ENCODE measurements around the gene IL17REL.

Gene IL17REL

DNA sequence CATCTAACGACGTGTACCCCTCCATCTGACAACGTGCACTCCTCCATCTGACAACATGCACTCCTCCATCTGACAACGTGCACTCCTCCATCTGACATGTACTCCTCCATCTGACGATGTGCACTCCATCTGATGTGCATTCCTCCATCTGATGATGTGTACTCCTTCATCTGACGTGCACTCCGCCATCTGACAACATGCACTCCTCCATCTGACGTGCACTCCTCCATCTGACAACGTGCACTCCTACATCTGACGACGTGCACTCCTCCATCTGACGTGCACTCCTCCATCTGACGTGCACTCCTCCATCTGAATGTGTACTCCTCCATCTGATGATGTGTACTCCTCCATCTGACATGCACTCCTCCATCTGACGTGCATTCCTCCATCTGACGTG, 8.0 kb upstream of the IL17REL start:
- DNase-seq, result no peak

DNA sequence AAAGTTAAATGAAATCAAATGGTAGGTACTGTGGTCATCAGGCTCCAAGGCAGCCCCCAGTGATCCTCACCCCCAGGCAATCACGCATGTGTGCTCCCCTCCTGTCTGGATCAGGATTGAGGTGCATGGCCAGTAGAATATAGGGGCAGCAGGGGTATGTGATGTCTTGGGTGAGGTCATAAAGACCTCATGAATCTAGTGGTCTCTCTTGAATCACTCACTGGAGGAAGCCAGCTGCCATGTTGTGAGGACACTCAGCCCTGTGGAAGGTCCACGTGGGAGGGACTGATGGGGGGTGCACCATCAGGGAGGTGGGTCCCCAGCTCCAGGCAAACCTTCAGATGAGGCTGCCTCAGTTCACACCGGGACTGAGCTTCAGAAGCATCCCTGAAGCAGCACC, 6.8 kb upstream of the IL17REL start:
- DNase-seq, result no peak

DNA sequence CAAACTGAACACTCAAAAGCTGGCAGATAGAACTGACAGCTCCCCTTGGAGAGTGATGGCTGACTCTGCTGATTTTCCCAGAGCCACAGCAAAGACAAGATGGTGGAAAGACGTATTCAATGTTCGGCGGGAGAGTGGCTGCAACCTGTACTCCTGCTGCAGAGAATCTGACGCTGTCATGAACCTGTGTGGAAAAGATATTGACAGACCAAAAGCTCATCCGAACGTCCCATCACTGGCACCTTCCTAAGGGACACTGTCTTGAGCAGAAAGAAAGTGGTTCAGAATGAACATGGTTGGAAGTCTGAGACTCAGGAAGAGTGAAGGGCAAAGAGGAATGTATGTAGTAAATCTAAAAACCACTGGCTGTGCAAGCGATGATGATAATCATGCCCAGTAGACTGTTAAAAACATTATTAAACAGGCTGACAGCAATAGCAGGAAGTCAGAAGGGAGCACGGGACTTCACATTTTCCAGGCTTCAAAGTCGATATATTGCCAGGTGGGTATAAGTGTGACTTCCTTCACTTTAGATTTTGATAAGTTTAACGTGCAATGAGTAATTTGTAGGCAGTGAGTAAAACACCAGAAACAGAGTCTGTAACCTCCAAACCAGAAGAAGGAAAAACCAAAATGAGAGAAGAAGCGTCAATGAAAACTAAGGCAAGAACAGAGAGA, 6.2 kb upstream of the IL17REL start:
- no peak for DNase-seq

DNA sequence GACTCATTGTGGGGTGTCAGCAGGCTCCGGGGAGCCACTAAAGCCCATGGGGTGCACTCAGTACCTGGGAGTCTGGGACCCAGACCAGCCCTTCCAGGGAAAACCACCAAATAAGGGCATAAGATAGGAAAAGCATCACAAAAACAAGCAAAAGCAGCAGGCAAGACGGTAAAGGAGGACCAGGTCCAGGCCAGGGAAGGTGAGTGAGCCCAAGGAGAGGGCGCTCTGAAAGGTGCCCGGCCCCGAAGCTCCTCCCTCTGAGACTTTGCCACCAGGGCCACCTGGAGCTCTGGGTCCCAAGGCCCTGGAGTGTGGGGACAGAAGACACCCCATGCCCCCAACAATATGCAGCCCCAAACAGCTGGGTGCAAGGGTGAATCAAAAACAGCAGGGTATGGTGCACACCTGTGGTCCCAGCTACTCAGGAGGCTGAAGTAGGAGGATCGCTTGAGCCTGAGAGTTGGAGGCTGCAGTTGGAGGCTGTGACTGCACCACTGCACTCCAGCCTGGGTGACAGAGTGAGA, 5.2 kb upstream of the IL17REL start:
- no peak for DNase-seq

DNA sequence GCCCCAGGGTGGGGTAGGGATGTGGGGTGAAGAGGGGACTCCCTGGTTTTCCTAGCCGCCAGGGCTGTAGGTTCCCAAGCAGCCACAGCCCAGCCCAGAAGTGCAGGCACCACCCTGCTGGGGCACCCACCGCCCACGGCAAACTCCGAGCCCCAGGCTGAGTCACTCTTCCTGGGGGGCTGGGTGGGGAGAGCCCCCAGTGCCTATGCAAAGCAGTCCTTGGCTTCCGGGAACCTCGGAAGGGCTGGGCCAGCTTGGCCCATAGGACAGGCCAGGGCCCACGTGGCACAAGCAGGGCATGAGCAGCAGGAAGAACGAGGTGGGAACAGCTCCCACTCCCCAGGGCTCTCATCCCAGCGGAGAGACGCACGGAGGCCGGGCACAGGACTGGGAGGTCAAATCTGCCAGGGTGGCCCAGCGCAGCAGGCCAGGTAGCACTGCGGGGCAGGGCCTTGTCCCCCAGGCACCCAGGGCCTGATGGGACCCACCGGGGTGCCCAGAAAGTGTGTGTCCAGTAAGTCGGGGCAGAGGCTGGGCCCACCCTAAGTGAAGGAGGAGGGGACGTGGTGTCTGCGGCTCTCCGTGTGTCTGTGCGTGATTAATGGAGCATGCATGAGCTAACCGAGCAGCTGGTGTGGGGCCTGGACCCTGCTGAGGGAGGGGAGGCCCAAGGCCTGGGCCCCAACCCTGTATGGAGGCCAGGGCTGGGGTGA, 4.6 kb upstream of the IL17REL start:
- DNase-seq, result no peak

DNA sequence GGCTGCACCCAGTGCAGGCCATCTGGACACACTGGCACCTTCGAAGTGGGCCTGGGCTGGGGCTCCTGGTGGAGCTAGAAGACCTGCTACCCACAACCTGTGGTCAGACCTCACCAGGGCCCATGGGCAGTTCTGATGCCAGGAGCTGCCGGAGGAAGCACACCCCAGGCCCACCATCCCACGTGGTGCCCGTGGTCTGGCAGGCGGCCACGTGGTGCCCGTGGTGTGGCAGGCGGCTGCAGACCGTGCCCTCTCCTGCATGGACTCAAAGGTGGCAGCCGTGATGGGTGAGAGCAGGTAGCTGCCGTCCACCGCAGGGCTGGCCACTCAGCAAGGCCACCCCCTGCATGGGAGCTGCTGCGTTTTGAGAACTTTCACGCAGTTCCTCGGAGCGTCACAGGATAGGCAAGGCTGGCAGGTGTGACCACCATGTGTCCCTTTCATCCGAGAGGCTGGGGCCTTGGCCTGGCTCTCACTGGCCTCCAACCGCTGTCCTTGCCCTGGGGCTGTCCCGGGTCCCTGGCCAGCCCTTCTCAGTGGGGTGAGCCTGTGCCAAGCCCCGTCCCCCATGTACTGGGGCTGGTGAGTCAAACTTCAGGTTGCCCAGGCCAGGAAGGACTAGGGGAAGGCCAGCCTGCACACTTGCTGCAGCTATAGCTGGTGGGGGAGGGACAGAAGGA, 3.9 kb upstream of the IL17REL start:
- DNase-seq, result no peak

DNA sequence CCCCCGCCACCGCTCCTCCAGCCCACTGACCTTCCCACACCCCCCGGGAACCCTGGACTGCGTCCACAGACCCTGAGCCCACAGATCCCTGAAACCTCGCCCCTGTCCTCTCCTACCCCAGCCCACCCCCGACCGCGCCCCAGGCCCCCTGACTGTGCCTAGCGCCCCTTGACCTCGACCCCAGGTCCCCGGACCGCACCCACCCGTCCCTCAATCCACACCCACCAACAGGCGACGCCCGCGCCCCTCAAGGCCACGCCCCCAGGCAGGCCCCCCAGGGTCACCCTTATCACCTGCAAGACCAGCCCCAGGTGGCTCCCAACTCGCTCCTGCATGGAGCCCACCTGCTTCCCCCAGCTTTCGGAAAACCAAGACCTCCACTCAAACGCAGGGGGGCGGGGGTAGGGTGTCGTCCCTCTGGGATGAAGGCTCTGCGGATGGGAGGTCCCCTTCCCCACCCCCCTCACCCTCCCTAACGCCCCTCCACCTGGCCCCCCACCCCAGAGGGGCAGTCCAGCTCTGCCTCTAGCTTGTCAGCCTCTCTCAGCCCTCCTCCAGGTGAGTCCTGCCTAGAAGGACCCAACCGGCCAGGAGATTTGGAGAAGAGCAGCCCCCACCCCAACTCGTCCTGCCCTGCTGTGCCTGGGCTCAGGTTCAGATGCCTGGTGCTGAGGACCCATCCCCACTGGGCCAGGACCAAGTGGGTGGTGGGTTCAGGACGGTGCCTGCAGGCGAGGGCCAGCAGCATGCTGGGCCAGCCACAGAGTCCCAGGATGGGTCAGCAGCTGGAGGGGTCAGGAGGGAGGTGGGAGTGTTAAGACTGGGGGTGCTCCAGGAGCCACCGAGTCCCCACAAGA, 3.1 kb upstream of the IL17REL start:
- no peak for DNase-seq

DNA sequence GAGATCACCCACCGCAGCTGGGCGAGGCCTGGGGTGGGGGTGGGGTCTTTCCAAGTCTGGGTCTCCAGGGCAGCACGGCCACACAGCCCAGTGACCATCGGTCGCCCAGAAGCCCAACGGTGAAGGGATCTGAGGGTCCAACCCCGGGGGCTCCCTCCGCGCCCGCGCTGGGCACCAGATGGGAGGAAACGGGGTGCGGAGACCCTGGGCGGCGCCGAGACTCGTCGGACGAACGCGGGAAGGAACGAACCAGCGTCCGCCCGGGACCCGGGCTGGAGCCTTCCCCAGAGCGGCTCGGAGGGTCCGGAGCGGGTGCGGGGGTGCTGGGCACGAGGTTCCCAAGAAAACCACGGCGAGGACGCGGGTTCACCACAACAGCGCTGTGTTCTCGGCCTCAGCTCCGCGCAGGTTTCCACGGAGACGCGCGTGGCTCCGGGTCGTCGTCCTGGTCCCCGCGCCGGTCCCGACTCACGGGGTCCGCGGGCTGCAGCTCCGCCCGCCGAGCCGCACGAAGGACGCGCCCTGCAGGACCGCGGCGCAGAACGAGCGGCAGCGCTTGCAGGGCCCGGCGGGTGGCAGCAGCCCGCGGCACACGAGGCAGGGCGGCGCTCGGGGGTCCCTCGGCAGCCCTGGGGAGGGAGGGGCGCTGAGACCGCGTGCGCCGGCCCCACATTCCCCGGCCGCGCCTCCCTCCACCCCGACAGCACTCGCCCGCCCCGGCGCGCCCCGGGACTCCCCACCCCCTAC, 2.3 kb upstream of the IL17REL start:
- DNase-seq, result no peak

DNA sequence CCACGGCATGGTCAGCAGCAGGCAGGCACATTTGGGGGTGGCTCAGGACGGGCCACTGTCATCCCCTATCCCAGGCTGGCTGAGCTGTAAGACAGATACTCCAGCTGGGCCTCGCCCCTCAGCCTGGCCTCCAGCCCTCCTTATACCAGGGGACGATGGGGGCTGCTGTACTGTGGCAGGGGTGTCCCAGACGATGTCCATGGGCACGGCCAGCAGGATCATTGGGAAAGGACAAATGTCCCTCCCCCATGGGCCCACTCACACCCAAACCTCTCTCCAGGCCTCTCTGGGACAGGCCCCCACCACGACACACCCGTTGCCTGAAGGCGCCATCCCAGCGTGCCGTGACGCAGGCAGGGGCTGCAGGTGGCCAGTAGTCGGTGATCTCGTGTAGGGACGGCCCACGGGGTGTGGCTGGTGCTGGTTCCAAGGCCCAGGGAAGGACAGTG, 1.5 kb upstream of the IL17REL start:
- no peak for DNase-seq

DNA sequence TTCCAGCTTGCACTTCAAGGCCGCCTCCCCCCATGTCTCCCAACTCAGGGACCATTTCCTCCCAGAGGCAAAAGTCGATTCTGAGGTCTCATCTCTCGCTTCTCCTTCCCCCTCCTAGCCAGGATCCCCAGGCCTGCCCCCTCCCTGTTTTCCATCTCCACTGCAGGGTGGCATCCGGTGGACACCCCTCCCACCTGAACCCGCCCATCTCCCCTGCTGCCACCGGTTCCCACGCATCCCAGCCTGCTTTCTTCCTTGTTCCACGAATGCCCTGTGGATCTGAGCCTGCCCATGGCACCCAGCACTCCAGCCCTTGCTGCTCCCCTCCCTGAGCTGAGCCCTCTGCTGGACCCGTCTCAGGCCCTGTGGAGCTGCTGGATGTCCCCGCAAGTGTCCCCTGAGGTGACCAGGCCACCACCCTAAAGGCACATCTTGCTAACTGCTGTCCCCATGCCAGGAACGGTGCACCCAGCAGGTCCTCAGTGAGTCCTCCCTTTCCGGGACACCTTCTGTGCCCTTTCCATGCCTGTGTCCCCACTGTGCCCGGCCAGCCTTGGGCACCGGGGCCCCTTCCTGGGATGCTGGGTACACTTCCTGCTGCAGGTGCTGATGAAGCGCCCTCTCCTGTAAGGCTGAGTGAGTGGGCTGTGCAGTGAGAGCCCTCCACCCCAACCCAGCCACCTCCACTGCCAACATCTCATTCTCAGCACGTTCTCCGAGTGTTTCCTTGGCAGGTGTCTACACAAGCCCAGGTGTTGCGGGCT, 936 bp downstream of the IL17REL start:
- no peak for DNase-seq

DNA sequence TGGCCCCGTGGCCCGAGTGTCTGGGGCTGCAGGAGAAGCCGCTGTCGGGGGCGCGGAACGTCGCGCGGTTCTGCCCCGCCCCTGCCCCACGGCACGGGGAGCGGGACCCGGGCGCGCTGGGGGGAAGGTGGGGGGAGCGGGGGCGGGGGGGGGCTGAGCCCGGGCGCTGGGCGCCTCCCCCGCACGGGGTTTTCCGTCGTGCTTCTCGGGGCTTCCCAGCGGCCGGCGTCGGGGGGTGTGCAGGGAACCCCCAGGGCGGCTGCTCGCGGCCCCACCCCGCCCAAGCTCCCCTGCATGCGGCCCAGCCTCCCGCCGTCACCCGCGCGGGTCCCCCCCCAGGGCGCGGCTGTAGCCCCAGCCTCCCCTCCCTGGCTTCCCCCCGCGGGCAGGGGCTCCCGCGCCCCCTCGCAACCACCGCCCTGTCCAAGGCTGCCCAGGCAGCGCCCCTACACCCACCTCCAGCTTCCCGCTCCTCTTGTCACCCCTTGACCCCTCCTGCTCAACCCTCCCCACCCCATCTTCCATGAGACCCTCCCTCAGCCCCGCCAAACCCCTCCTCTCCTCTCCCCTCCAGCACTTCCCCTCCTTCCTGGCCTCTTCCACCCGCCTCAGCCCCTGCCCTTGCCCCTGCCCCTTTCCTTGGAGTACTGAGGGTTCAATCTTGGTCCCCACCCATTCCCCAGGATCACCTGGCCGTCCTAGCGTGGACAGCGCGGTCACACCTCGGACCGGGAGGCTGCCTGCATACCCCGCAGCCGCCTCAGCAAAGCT, 1.7 kb downstream of the IL17REL start:
- no peak for DNase-seq

DNA sequence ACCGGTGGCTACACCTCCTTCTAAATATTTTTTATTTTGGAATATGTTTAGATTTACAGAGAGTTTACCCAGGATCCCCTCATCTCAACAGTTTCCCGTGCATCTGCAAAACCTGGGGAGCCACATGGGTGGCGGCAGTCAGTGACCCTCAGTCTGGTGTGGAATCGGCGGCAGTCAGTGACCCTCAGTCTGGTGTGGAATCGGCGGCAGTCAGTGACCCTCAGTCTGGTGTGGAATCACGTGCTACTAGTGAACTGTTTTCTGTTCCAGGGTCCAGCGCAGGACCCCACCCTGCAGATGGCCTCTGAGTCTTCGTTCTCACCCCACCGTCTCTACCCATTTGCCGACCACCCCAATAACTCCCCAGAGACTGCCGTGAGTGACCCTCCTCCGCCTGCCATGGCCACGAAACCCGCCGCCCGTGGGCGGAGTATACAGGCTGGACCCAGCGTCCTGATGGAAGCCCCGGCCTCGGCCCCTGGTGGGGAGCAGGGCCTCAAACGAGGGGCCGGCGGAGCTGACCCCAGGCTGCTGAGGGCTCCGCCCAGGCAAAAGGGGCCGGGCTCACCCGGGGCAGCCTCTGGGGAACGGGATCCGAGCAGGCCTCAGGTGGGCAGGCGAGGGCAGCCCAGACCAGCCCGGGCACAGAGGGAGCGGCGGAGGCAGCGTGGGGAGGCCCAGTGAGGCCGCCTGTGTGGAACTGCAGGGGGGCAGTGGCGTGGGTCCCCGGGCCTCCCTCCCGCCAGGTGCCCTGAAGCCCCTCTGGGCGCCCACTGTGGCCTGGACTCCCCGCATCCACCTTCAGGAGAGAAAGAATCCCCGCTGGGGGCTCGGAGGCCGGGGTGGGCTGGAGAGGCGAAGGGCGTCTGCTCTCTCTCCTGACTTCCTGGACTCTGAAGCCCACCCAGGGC, 2.5 kb downstream of the IL17REL start:
- no peak for DNase-seq

DNA sequence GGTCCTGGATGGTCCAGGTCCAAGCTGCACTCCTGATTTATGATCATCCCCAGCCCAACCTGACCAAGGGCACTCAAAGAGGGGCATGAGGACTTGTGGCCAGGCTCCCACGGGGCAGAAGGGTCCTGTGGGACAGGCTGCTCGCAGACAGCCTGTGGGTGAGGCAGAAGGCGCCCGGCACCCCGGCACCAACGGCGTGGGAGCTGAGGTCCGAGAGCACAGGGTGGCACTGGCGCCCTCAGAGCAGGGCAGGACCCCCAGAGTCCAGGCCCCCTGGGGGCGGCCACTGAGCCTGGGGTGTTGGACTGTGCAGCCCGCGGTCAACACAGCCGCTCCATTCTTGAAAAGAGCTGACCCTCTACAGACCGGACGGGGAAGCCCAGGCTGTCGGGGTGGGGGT, 3.3 kb downstream of the IL17REL start:
- no peak for DNase-seq

DNA sequence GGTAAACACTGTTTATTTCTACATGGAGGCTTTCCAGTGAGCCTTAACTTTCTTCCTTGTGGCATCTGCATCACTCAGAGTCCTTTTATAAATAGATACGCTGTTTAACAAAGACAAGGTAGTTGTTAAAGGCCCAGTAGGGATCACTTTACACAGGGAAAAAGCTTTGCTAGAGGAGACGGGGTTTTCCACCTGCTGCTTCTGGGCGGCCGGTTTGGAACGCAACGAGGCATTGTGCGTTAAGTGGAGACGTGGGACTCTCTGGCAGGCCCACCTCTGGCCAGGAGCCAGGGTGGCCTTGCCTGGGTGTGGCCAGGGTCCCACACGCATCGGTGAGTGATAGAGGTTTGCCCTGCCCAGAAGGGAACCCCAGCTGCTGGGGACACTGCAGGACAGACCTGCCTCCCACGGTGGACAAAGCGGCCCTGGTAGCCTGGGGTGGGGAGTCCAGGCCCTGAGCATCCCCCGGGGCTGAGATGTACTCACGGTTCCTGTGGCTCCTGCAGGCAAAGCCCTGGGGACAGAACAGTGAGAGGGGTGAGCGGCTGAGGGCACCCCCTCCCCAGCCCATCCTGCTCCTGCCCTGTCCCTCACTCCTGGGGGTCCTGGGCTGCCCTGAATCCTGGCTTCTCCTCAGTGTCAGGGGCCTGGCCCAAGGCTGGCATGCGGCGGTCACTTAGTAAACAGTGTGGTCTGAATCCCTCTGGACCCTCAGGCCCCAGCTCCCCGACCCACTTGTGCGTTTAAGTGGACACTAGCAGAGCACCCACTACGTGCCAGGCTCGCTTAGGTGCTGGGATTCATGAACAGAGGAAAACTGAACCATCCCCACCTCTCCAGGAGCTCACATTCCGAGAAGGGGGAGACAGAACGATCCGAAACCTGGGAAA, 4.2 kb downstream of the IL17REL start:
- DNase-seq, result no peak

DNA sequence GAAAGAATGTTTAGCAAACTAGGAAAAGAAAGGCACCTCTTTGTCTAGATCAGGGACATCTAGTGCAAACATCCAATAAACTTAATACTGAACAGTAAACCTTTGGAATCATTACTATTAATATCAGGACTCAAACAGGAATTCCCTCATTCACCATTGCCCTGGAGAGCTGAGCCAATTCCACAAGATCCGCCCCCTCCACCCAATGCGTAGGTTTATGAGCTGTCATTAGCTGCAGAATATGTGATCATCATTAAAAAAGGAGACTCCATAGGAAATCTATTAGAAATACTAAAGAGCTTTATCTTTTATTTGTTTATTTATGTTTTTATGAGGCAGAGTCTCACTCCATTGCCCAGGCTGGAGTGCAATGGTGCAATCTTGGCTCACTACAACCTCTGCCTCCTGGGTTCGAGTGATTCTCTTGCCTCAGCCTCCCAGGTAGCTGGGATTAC, 5.5 kb downstream of the IL17REL start:
- no peak for DNase-seq

DNA sequence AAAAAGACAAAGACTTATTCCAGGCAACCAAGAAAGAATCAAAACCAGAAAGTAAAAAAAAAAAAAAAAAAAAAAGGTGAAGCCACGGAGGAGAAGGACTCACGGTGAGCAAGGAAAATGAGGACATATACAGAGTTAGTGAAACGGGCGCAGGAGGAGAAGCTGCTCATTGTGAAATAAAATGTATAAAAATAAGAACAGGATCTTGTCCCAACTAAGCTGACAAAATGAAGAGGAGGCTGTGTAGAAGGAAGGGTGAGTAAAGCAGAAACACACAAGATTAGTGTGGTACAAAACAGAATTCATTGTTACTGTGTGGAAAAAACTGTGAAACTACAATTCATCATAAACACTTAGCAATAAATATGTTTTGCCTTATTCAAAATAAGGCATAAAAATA, 7.6 kb downstream of the IL17REL start:
- no peak for DNase-seq

DNA sequence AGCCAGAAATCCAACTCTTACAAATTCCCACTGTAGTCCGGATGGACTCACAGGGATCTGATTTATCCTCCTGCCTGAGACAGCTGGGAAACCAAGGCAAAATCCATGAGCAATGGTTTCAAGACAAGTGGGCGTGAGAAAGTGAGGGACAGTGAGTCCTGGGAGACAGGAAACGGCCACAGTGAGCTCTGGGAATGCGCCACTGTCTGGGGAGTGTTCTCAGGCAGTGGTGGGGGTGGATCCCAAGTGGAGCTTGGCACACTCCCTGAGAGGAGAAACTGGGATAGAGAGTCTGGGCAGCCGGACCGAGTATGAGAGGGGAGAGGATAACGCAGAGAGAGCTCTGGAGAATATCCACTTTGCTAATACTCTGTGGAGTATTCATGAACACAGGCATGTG, 9.8 kb downstream of the IL17REL start:
- DNase-seq, result no peak
